A549 (cell line): ENCODE measurements around the gene SOX11.

Experiments used
- BHLHE40 ChIP-seq: IDR thresholded peaks from 2 replicates; pipeline ENCODE4 v1.6.1; 2012; ENCODE audit warnings: low read depth, low read length, inconsistent platforms
- EP300 ChIP-seq, 2 experiments: fragments of >200 bp; sonication (Bioruptor Twin); formaldehyde crosslinking; IDR thresholded peaks; 2 replicates in 1 of 2; 3 replicates in 1 of 2; pipeline ENCODE4 v1.6.1; 2016 to 2017
- FOSL2 ChIP-seq, 2 experiments: fragments of 450-650 bp in 1 of 2; fragments of >200 bp in 1 of 2; sonication (Bioruptor Twin) in 1 of 2; formaldehyde crosslinking; IDR thresholded peaks; 2 replicates each; pipeline versions ENCODE4 v1.5.0 to v1.6.1; 2016 to 2020; ENCODE audit warnings: mild to moderate bottlenecking in 1 of 2, moderate library complexity in 1 of 2
- MYC ChIP-seq: IDR thresholded peaks from 2 replicates; pipeline ENCODE4 v1.6.1; 2012; ENCODE audit warnings: mild to moderate bottlenecking, inconsistent platforms, low read length, improper control_type of control experiment, borderline replicate concordance
- NPAS2 ChIP-seq: fragments of 250-450 bp; sonication (Bioruptor Pico); IDR thresholded peaks from 2 replicates; pipeline ENCODE4 v1.8.0; 2022; ENCODE audit warnings: mild to moderate bottlenecking, moderate library complexity, borderline replicate concordance
- POLR2A ChIP-seq: IDR thresholded peaks from 2 replicates; pipeline ENCODE4 v1.6.1; 2012; ENCODE audit warnings: mild to moderate bottlenecking, low read length
- RAD21 ChIP-seq, 2 experiments: fragments of >200 bp in 1 of 2; sonication (Bioruptor Twin) in 1 of 2; formaldehyde crosslinking in 1 of 2; IDR thresholded peaks in 1 of 2; conservative IDR thresholded peaks in 1 of 2; 2 replicates in 1 of 2; 3 replicates in 1 of 2; pipeline ENCODE4 v1.6.1; 2012 to 2018; ENCODE audit warnings: inconsistent platforms in 1 of 2
- TF ChIP-seq, protein P1 (sequence below): fragments of >200 bp; sonication (Bioruptor Twin); formaldehyde crosslinking; IDR thresholded peaks from 3 replicates; pipeline ENCODE4 v1.5.1; 2016
- TF ChIP-seq, protein P2 (sequence below): fragments of 450-650 bp; IDR thresholded peaks from 2 replicates; pipeline ENCODE4 v1.6.1; 2014; ENCODE audit warnings: antibody characterized with exemption

DNA sequence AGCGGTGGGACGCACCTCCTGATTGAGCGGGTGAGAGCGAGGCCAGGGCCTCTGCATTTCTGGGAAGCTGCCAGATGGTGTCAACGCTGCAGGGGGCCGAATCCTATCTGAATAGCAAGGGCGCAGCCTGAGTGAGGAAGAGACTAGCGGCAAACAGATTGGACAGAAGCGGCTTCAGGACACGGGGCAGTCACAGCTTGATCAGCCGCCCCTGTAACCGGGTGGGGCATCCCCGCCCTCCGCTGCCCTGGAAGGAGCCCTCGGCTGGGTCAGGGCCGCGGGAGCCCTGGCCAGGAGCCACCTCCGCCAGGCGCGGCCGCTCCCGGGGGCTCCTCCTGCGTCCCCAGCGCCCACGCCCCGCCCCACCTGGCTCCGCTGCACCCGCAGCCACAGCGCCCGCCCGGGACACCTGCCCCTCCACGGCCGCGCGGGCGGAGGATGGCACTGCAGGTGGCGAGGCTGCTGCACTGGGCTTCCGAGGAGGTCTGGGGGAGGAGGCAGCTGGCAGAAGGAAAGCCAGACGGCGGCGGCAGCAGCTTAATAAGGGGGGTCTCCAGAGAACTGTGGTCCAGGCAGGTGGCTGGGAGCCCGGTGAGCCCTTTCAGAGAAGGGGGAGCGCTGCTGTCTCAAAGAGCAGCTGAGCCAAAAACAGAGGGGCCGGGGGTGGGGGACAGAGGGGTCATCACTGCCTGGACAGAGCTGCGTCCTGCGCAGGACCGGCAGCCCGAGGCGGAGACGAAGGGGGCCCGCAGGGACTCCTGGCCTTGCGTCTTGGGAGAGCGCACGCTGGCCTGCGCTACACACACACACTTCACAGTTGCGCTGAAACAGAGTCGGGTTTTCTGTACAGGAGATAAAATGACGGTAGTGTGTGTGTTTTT, 18.8 kb upstream of the SOX11 start:
- TF ChIP-seq, protein P1, sequence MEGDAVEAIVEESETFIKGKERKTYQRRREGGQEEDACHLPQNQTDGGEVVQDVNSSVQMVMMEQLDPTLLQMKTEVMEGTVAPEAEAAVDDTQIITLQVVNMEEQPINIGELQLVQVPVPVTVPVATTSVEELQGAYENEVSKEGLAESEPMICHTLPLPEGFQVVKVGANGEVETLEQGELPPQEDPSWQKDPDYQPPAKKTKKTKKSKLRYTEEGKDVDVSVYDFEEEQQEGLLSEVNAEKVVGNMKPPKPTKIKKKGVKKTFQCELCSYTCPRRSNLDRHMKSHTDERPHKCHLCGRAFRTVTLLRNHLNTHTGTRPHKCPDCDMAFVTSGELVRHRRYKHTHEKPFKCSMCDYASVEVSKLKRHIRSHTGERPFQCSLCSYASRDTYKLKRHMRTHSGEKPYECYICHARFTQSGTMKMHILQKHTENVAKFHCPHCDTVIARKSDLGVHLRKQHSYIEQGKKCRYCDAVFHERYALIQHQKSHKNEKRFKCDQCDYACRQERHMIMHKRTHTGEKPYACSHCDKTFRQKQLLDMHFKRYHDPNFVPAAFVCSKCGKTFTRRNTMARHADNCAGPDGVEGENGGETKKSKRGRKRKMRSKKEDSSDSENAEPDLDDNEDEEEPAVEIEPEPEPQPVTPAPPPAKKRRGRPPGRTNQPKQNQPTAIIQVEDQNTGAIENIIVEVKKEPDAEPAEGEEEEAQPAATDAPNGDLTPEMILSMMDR: no peak
- TF ChIP-seq BHLHE40 (no peak), EP300 (IDR thresholded peaks at IDR 0.05) (no peak), MYC (no peak), NPAS2 (no peak), POLR2A (no peak), RAD21 (conservative IDR thresholded peaks at IDR 0.05 in 1 of 2, IDR thresholded peaks at IDR 0.05 in 1 of 2) (no peak), FOSL2 (IDR thresholded peaks at IDR 0.05) (no peak), FOSL2 (CRISPR knock-in tag; IDR thresholded peaks at IDR 0.05) (no peak)
- TF ChIP-seq, protein P2, sequence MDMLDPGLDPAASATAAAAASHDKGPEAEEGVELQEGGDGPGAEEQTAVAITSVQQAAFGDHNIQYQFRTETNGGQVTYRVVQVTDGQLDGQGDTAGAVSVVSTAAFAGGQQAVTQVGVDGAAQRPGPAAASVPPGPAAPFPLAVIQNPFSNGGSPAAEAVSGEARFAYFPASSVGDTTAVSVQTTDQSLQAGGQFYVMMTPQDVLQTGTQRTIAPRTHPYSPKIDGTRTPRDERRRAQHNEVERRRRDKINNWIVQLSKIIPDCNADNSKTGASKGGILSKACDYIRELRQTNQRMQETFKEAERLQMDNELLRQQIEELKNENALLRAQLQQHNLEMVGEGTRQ: no peak
